PC-3 (cell line): ENCODE results near the gene PALM2AKAP2. TPM values are rescaled to one million over a fixed set of nuclear protein-coding genes. Genes with fewer than 3 reads are reported as not detected.

Experiments
- ATAC-seq: fragments of 200-7000 bp; cut with Tn5 transposase; 2 replicates; pipeline ENCODE4 v1.9.1; 2020; ENCODE audit warnings: mild to moderate bottlenecking, moderate library complexity
- BruUV-seq: library from RNA; stranded (reverse); fragments of 400-500 nt; replicated peaks from 2 replicates; lab custom pipeline; 2021; lab: Mats Ljungman, UMichigan
- CTCF ChIA-PET: fragments of 300-600 bp; sonication (Branson Sonifier 250); formaldehyde crosslinking; loops from one replicate; lab custom pipeline; 2022; ENCODE audit warnings: antibody characterized with exemption; lab: Charles Lee
- POLR2A ChIA-PET: fragments of 300-600 bp; sonication (Branson Sonifier 250); formaldehyde crosslinking; loops from one replicate; lab custom pipeline; 2022; ENCODE audit warnings: antibody characterized with exemption; ENCODE audit not compliant: unreplicated experiment; lab: Charles Lee
- DNase-seq: peaks from one replicate; pipeline ENCODE4 v3.0.0-alpha.2; 2015
- H2AFZ ChIP-seq: fragments of 300-600 bp; sonication (generic); 2 replicates; pipeline ENCODE4 v1.6.0; 2016; ENCODE audit warnings: antibody characterized with exemption, low read length
- H3F3A ChIP-seq: fragments of 300-600 bp; sonication (generic); one replicate; pipeline ENCODE4 v1.6.0; 2017; ENCODE audit warnings: antibody characterized with exemption, low read length, control low read depth, mild to moderate bottlenecking; ENCODE audit not compliant: unreplicated experiment
- H3K27ac ChIP-seq: fragments of 300-600 bp; sonication (generic); 2 replicates; pipeline ENCODE4 v1.5.1; 2016; ENCODE audit warnings: mild to moderate bottlenecking, low read length
- H3K27me3 ChIP-seq: fragments of 300-600 bp; sonication (generic); 2 replicates; pipeline ENCODE4 v1.6.1; 2016; ENCODE audit warnings: low read length, mixed read lengths
- H3K36me3 ChIP-seq: fragments of 300-600 bp; sonication (generic); 2 replicates; pipeline ENCODE4 v1.6.1; 2016; ENCODE audit warnings: low read depth, mixed run types, low read length, mixed read lengths
- H3K4me1 ChIP-seq: fragments of 300-600 bp; sonication (generic); 2 replicates; pipeline ENCODE4 v1.5.1; 2016; ENCODE audit warnings: low read length; ENCODE audit not compliant: insufficient read depth
- H3K4me2 ChIP-seq: fragments of 300-600 bp; sonication (generic); 2 replicates; pipeline ENCODE4 v1.6.0; 2016; ENCODE audit warnings: low read length
- H3K4me3 ChIP-seq: fragments of 300-600 bp; sonication (generic); 2 replicates; pipeline ENCODE4 v1.5.1; 2016; ENCODE audit warnings: mild to moderate bottlenecking, low read length, mixed read lengths
- H3K79me2 ChIP-seq: fragments of 300-600 bp; sonication (generic); 2 replicates; pipeline ENCODE4 v1.6.1; 2017; ENCODE audit warnings: low read length, mixed read lengths
- H3K9ac ChIP-seq: fragments of 300-600 bp; sonication (generic); 2 replicates; pipeline ENCODE4 v1.6.0; 2016; ENCODE audit warnings: mild to moderate bottlenecking, low read length
- H3K9me2 ChIP-seq: fragments of 300-600 bp; sonication (generic); replicated peaks from 2 replicates; pipeline ENCODE4 v1.6.1; 2016; ENCODE audit warnings: mixed run types, low read length, mixed read lengths
- H3K9me3 ChIP-seq: fragments of 300-600 bp; sonication (generic); 2 replicates; pipeline ENCODE4 v1.6.1; 2016; ENCODE audit warnings: low read length, mixed read lengths
- H4K20me1 ChIP-seq: fragments of 300-600 bp; sonication (generic); 2 replicates; pipeline ENCODE4 v1.6.1; 2016; ENCODE audit warnings: low read length, mixed read lengths
- CTCF ChIP-seq: fragments of 300-600 bp; sonication (generic); conservative IDR thresholded peaks from 2 replicates; pipeline ENCODE4 v1.5.1; 2017; ENCODE audit warnings: antibody characterized with exemption, low read depth, mild to moderate bottlenecking, low read length
- EZH2 ChIP-seq: fragments of 300-600 bp; sonication (generic); IDR thresholded peaks from one replicate; pipeline ENCODE4 v1.6.1; 2017; ENCODE audit warnings: antibody characterized with exemption, mild to moderate bottlenecking, low read length; ENCODE audit not compliant: unreplicated experiment
- EZH2phosphoT487 ChIP-seq: fragments of 300-600 bp; sonication (generic); IDR thresholded peaks from 2 replicates; pipeline ENCODE4 v1.6.1; 2018; ENCODE audit warnings: mild to moderate bottlenecking, antibody characterized with exemption, low read length, borderline replicate concordance
- intact Hi-C: fragments of 100-400 bp; cut with micrococcal nuclease; formaldehyde crosslinking; loops from 2 replicates; pipeline ENCODE4 v1.9.0; 2023
- total RNA-seq: library from RNA; depleted of rRNA; stranded (reverse); fragments of >200 nt; gene quantifications from 2 replicates; pipeline ENCODE4 v1.2.3, GENCODE V29; 2014

PALM2AKAP2 gene
- total RNA-seq, 1 experiment from 2014 or later: 0.22 TPM

GRCh38 chr9:109799792-109800191 is 19.8 kb downstream of the PALM2AKAP2 start:
- no peak overlapping the region for H3K27ac ChIP-seq
- H3K27me3 ChIP-seq: no peaks in the 10 kb centered on the region
- peak; percentile 47 for DNase-seq
- H3K4me1 ChIP-seq: no peaks in the 10 kb centered on the region
- H3K79me2 ChIP-seq: no peaks in the 10 kb centered on the region
- H4K20me1 ChIP-seq: no peaks in the 10 kb centered on the region
- ChIA-PET CTCF (no interaction called here), POLR2A (no interaction called here)
- H3K9me3 ChIP-seq: no peaks in the 10 kb centered on the region
- intact Hi-C loops: no loop called here
- no peaks in the 10 kb centered on the region for H3K9me2 ChIP-seq
- H3K36me3 ChIP-seq: no peaks in the 10 kb centered on the region
- no TSS peak for BruUV-seq
- H3K4me2 ChIP-seq: no peak overlapping the region
- no peaks in the 10 kb centered on the region for H3F3A ChIP-seq
- H2AFZ ChIP-seq: no peak overlapping the region
- H3K9ac ChIP-seq: no peak overlapping the region
- no peak for ATAC-seq
- TF ChIP-seq EZH2 (no peak), EZH2phosphoT487 (no peak), CTCF (no peak)
- no peak overlapping the region for H3K4me3 ChIP-seq

GRCh38 chr9:109801484-109801883 is 21.5 kb downstream of the PALM2AKAP2 start:
- no peak for TF ChIP-seq EZH2phosphoT487
- TF ChIP-seq CTCF: no peak
- no peak for TF ChIP-seq EZH2
- ATAC-seq (no peak), DNase-seq (no peak)
- Histone ChIP-seq H3K36me3 (no peaks in the 10 kb centered on the region), H3K4me2 (no peak overlapping the region), H2AFZ (no peak overlapping the region), H3K9me2 (no peaks in the 10 kb centered on the region), H3K9ac (no peak overlapping the region), H3F3A (no peaks in the 10 kb centered on the region), H3K79me2 (no peaks in the 10 kb centered on the region), H4K20me1 (no peaks in the 10 kb centered on the region), H3K4me1 (no peaks in the 10 kb centered on the region), H3K27me3 (no peaks in the 10 kb centered on the region), H3K27ac (no peak overlapping the region), H3K9me3 (no peaks in the 10 kb centered on the region), H3K4me3 (no peak overlapping the region)
- ChIA-PET CTCF (no interaction called here), POLR2A (interaction anchor here (0.6 kb wide), 1 partner anchor 61 kb away, joined by 3 read pairs; no protein-coding TSS in a partner anchor)
- no TSS peak for BruUV-seq
- intact Hi-C loops: no loop called here

- intact Hi-C loops: no loop called here
- POLR2A ChIA-PET: no interaction called here
- CTCF ChIA-PET: no interaction called here
- no peaks in the 10 kb centered on the region for H3K36me3 ChIP-seq
- DNase-seq: no peak
- no peaks in the 10 kb centered on the region for H3F3A ChIP-seq
- no peak overlapping the region for H3K27ac ChIP-seq
- H3K9ac ChIP-seq: no peak overlapping the region
- H3K4me3 ChIP-seq: no peak overlapping the region
- H3K9me2 ChIP-seq: no peaks in the 10 kb centered on the region
- H3K4me1 ChIP-seq: no peaks in the 10 kb centered on the region
- H3K79me2 ChIP-seq: no peaks in the 10 kb centered on the region
- H3K9me3 ChIP-seq: no peaks in the 10 kb centered on the region
- no peaks in the 10 kb centered on the region for H4K20me1 ChIP-seq
- H2AFZ ChIP-seq: no peak overlapping the region
- ATAC-seq: no peak
- no peaks in the 10 kb centered on the region for H3K27me3 ChIP-seq
- no TSS peak for BruUV-seq
- H3K4me2 ChIP-seq: no peak overlapping the region
- no peak for TF ChIP-seq EZH2phosphoT487
- TF ChIP-seq EZH2: no peak
- no peak for TF ChIP-seq CTCF
Measured at GRCh38 chr9:109802491-109802890, 22.5 kb downstream of the PALM2AKAP2 start.
